Lower leg skin (tissue), 3 donors: Measurements from ENCODE around the gene NHLRC3.

Experiments used
- POLR2A ChIP-seq, 2 donors: fragments of 450-650 bp; IDR thresholded peaks; one replicate each; pipeline ENCODE4 v1.6.1; 2016 to 2017; ENCODE audit warnings: antibody characterized with exemption in 2 of 2, mild to moderate bottlenecking in 1 of 2, moderate library complexity in 1 of 2
- TF ChIP-seq, protein P1 (sequence below), 3 donors: fragments of 450-650 bp; IDR thresholded peaks; one replicate each; pipeline ENCODE4 v1.5.1; 2016; ENCODE audit warnings: antibody characterized with exemption in 3 of 3, mild to moderate bottlenecking in 3 of 3, moderate library complexity in 2 of 3

DNA sequence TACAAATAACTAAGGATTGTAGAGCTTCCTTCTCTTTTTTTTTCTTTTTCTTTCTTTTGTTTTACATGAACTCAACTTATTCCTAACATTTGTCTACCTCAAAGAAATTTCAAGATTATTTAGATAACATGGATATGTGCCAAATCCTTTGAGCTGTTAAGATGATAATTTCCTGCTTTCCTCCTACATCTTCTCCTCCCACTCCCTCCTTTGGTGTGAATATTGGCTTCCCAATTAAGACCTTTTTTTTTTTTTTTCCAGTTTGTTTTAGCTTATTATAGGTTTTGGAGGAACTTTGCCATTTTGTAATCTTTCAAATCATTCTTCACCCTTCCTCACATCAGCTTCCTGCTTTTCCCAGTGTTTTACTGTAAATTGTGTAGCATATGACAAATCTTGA is 10.6 kb downstream of the NHLRC3 start:
- TF ChIP-seq POLR2A (IDR thresholded peaks at IDR 0.05) = no peak
- TF ChIP-seq, protein P1, sequence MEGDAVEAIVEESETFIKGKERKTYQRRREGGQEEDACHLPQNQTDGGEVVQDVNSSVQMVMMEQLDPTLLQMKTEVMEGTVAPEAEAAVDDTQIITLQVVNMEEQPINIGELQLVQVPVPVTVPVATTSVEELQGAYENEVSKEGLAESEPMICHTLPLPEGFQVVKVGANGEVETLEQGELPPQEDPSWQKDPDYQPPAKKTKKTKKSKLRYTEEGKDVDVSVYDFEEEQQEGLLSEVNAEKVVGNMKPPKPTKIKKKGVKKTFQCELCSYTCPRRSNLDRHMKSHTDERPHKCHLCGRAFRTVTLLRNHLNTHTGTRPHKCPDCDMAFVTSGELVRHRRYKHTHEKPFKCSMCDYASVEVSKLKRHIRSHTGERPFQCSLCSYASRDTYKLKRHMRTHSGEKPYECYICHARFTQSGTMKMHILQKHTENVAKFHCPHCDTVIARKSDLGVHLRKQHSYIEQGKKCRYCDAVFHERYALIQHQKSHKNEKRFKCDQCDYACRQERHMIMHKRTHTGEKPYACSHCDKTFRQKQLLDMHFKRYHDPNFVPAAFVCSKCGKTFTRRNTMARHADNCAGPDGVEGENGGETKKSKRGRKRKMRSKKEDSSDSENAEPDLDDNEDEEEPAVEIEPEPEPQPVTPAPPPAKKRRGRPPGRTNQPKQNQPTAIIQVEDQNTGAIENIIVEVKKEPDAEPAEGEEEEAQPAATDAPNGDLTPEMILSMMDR (IDR thresholded peaks at IDR 0.05) = no peak
